HT-29 (cell line): Measurements from ENCODE around the gene NUDT13. TPM values are rescaled to one million over a fixed set of nuclear protein-coding genes. Genes with fewer than 3 reads are reported as not detected.
A peak's percentile ranks its signal among the peaks of the same experiment; 100 is the strongest.

Experiments
- DNase-seq: peaks from one replicate; pipeline ENCODE4 v3.0.0-alpha.2; 2015; ENCODE audit warnings: low spot score
- small RNA-seq: library from RNA; depleted of rRNA; stranded (forward); fragments of <200 nt; gene quantifications from one replicate; pipeline ENCODE3, GENCODE V24; 2014
- total RNA-seq: library from RNA; depleted of rRNA; stranded (reverse); fragments of >200 nt; shearing (Covaris generic); gene quantifications from 2 replicates; pipeline ENCODE4 v1.2.3, GENCODE V29; 2014; rRNA removed

NUDT13 gene
- total RNA-seq, 1 experiment from 2014 or later, result 2.7 TPM

DNA sequence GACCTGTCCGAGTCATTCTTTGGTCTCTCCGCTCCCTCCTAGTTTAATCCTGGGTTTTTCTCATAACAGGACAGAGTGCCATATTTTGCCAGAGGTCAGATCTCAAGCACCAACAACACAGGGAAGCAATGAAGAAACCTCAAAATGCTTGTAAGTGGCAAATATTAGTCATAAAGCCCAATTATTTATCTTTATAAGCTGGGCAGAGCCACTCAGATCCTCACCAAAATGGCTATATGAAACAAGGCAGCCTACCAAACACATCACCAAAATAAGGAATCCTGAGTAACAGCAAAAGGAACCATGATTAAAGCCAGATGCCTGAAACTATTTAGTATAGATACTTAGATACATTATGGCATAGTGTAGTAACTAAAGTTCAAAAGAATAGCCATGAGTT lies 52.8 kb downstream of the NUDT13 start:
- DNase-seq, result no peak

DNA sequence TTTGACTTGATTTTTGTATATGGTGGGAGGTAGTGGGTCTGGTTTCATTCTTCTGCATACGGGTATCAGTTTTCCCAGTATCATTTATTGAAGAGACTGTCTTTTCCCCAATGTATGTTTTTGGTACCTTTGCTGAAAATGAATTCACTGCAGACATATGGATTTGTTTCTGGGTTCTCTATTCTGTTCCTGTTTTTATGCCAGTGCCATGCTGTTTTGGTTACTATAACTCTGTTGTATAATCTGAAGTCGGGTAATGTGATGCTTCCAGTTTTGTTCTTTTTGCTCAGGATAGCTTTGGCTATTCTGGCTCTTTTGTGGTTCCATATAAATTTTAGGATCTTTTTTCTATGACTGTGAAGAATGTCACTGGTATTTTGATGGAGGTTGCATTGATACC lies 56.7 kb downstream of the NUDT13 start:
- DNase-seq, result no peak

DNA sequence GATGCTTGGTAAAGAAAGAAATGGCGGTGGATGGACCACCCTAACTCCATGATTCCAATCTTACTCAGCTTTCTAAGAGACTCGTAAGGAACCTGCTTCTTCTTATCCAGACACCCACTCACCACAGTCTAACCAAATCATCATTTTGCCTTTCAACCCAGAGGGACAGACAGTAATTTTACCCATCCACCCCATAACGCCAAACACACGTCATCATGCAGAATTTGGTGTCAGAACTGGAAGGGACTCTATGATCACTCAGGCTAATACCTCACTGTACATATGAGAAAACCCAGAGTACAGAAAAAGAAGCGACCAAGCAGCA lies 57.2 kb downstream of the NUDT13 start:
- no peak for DNase-seq

DNA sequence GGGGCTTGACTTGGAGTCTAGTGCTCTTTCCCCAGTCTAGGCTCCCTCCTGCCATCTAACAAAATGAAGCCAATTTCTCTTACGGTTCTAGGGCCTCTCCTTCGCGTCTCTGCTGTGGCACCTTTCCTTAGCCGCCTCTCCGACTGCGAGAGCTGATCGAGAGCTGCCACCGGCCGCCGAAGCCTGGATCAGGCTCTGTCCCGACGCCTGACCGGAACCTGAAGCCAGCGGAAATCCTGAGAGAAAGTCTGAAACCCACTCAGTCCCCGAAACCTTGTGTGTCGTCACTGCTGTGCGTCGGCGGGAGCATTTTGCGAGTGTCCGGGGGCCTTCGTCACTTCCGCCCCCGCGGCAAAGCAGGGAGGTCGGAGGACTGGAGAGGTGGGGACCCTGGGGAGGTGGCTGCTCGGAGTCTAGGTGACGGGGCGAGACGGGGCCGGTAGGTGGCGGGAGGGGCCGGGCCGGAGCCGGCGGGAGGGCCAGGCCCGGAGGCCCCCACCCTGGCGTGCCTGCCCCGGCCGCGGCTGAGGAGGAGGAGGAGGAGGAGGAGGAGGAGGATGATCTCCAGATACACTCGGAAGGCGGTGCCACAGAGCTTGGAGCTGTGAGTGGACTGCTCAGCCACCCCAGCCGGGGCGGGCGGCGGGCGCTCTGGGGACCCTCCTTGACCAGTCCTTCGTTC lies 57.7 kb downstream of the NUDT13 start, which contains the start of the genes ECD and FAM149B1:
Gene ECD, minus strand, starts transcription at position 226 of the 682 bp plus-strand sequence. CDS start 4,071 bp downstream, outside the sequence.
Gene FAM149B1, plus strand, starts transcription at position 337 of the 682 bp plus-strand sequence. Its CDS starts 221 bp downstream, at position 558.
- peak; percentile 93 for DNase-seq

DNA sequence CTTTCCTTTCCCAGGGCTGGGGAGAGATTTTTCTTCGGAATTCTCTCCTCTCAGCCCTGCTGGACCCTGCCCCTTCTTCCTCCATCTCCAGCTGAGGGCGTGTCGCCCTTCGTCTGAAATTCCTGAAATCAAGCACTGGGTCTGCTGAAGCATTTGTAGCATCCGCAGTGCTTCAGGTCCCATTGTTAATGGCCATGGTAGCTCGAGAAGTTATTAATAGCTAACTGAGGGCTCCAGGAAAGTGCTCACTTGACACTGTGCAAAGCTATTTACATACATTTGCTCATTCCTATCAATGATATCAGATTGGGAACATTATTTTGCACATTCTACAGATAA lies 58.2 kb downstream of the NUDT13 start:
- no peak for DNase-seq

DNA sequence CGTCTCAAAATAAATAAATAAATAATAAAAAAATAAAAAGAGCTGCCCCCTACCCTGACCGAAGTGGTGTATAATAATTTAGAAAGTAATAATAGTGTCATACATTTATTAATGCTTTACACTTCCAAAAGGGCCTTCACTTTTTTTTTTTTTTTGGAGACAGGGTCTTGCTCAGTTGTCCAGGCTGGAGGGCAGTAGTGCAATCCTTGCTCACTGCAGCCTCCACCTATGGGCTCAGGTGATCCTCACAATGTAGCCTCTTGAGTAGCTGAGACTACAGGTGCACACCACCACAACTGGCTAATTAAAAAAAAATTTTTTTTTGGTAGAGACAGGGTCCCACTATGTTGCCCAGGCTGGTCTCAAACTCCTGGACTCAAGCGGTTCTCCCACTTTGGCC lies 59.1 kb downstream of the NUDT13 start:
- DNase-seq, result no peak

DNA sequence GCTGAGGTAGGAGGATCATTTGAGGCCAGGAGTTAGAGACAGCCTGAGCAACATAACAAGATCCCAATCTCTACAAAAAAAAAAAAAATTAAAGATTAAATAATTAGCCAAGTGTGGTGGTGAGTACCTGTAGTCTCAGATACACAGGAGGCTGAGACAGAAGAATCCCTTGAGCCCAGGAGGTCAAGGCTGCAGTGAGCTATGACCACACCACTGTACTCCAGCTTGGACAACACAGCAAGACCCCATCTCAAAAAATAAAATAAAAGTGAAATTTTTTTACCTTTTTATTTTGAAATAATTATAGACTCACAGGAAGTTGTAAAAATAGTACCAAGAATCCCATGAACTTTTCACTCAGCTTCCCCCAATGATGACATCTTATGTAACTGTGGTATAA lies 62.6 kb downstream of the NUDT13 start:
- DNase-seq, result no peak

DNA sequence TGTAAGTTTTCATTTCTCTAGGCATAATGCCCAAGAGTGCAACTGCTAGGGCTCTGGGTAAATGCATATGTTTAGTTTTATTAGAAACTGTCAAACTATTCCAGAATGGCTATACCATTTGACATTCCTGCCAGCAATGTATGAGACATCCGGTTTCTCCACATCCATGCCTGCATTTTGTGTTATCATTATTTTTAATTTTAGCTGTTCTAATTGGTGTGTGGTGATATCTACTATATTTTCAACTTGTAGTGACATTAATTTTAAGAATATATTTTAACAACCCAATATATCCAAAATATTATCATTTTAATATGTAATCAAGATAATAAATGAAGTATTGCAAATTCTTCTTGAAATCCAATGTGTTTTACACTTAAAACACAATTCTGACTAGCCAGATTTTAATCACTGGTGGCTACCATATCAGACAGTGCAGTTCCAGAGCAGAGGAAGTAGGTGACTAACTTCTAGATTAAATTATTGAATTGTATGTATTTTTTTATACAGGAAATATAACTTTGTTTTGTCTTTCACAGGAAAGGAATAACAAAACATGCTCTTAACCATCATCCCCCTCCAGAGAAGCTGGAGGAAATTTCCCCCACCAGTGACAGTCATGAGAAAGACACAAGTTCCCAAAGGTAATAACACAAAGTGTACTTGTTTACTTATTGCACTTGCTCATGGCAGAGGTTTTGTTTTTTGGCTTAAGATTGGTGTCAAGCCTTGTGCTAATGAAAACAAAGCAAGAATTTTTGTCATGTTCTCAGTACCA lies 64.1 kb downstream of the NUDT13 start:
- DNase-seq, result no peak

Small RNA genes within 50 kb of the gene (small RNA-seq; reads per million reads assigned to genes)
- gene RF00019 (not detected), gene SNORA11F (1.6 reads per million, percentile 58 among the genes with 10 or more reads in this experiment)

Other genes with a start within 250 kb of the NUDT13 start
- not detected in 2 replicates for gene OIT3, start 216.7 kb upstream of the NUDT13 start, total RNA-seq
- not detected in 2 replicates for gene PLA2G12B, start 155.6 kb upstream of the NUDT13 start, total RNA-seq
- 15.1 and 16.9 TPM in 2 replicates for gene P4HA1, start 13.6 kb upstream of the NUDT13 start, total RNA-seq
- gene ECD, start 57.6 kb downstream of the NUDT13 start, total RNA-seq, result 20.9 and 24.9 TPM in 2 replicates
- 4.3 and 10.8 TPM in 2 replicates for gene FAM149B1, start 57.7 kb downstream of the NUDT13 start, total RNA-seq
- 57.2 and 57.3 TPM in 2 replicates for gene DNAJC9, start 136.8 kb downstream of the NUDT13 start, total RNA-seq
- 78.0 TPM in 2 replicates for gene MRPS16, start 142.2 kb downstream of the NUDT13 start, total RNA-seq
- gene CFAP70, start 248.4 kb downstream of the NUDT13 start, total RNA-seq, result 0.03 TPM in 1 of 2 replicates, not detected in the other